WTC11 (cell line): Measurements from ENCODE around the gene PPP1R26. TPM values are rescaled to one million over a fixed set of nuclear protein-coding genes. Genes with fewer than 3 reads are reported as not detected.

Experiments used
- ATAC-seq: fragments of 200-7000 bp; cut with Tn5 transposase; 2 replicates; pipeline ENCODE4 v1.10.0; 2021; ENCODE audit warnings: mild to moderate bottlenecking, moderate library complexity
- CTCF ChIA-PET: fragments of 300-600 bp; sonication (Branson Sonifier 250); formaldehyde crosslinking; loops from one replicate; lab custom pipeline; 2021; ENCODE audit warnings: antibody characterized with exemption; lab: Charles Lee
- POLR2A ChIA-PET: fragments of 350-600 bp; sonication (Branson Sonifier 250); formaldehyde crosslinking; loops from one replicate; lab custom pipeline; 2021; ENCODE audit warnings: antibody characterized with exemption; lab: Charles Lee
- DNase-seq: peaks from one replicate; pipeline ENCODE4 v3.0.0; 2021; ENCODE audit warnings: low spot score
- H3K27ac Mint-ChIP-seq: 2 replicates; pipeline ENCODE4 v1.8.0; 2021; ENCODE audit warnings: mixed read lengths
- H3K27me3 Mint-ChIP-seq: 2 replicates; pipeline ENCODE4 v1.8.0; 2021; ENCODE audit warnings: low read depth, mild to moderate bottlenecking, moderate library complexity, mixed read lengths
- H3K36me3 Mint-ChIP-seq: 2 replicates; pipeline ENCODE4 v1.8.0; 2021; ENCODE audit warnings: mixed read lengths
- H3K4me1 Mint-ChIP-seq: 2 replicates; pipeline ENCODE4 v1.8.0; 2022; ENCODE audit warnings: mixed read lengths
- H3K4me3 Mint-ChIP-seq: 2 replicates; pipeline ENCODE4 v1.8.0; 2021; ENCODE audit warnings: mild to moderate bottlenecking, moderate library complexity, mixed read lengths
- H3K9me3 Mint-ChIP-seq: 2 replicates; pipeline ENCODE4 v1.8.0; 2021; ENCODE audit warnings: mixed read lengths
- CBFB ChIP-seq: sonication (generic); formaldehyde crosslinking; IDR thresholded peaks from 2 replicates; pipeline ENCODE4 v1.8.1; 2022; ENCODE audit warnings: mild to moderate bottlenecking, low read depth, missing genetic modification reagents
- CREB1 ChIP-seq: sonication (generic); formaldehyde crosslinking; IDR thresholded peaks from 2 replicates; pipeline ENCODE4 v1.8.0; 2023; ENCODE audit warnings: mild to moderate bottlenecking, missing genetic modification reagents
- ELF4 ChIP-seq: sonication (generic); formaldehyde crosslinking; IDR thresholded peaks from 2 replicates; pipeline ENCODE4 v1.8.1; 2022; ENCODE audit warnings: low read depth, mild to moderate bottlenecking, moderate library complexity, missing genetic modification reagents
- FOXJ3 ChIP-seq: sonication (generic); formaldehyde crosslinking; IDR thresholded peaks from 2 replicates; pipeline ENCODE4 v1.9.0; 2021; ENCODE audit warnings: missing genetic modification reagents, mild to moderate bottlenecking, borderline replicate concordance
- GABPB1 ChIP-seq: sonication (generic); formaldehyde crosslinking; IDR thresholded peaks from 2 replicates; pipeline ENCODE4 v1.8.1; 2023; ENCODE audit warnings: mild to moderate bottlenecking, missing genetic modification reagents
- GRHL2 ChIP-seq: fragments of 250-450 bp; sonication (Bioruptor Pico); IDR thresholded peaks from 2 replicates; pipeline ENCODE4 v1.8.0; 2022; ENCODE audit warnings: mild to moderate bottlenecking, moderate library complexity; ENCODE audit not compliant: insufficient replicate concordance, severe bottlenecking
- NFYB ChIP-seq: sonication (generic); formaldehyde crosslinking; conservative IDR thresholded peaks from 2 replicates; pipeline ENCODE4 v1.8.0; 2022; ENCODE audit warnings: low read depth, missing genetic modification reagents
- NR1H2 ChIP-seq: sonication (generic); formaldehyde crosslinking; IDR thresholded peaks from 2 replicates; pipeline ENCODE4 v1.9.0; 2021; ENCODE audit warnings: mild to moderate bottlenecking, moderate library complexity, missing genetic modification reagents
- SMAD4 ChIP-seq: sonication (generic); formaldehyde crosslinking; IDR thresholded peaks from 2 replicates; pipeline ENCODE4 v1.8.0; 2022; ENCODE audit warnings: mild to moderate bottlenecking, missing genetic modification reagents
- SP1 ChIP-seq: sonication (generic); formaldehyde crosslinking; conservative IDR thresholded peaks from 2 replicates; pipeline ENCODE4 v1.8.1; 2022; ENCODE audit warnings: missing genetic modification reagents
- USF1 ChIP-seq: sonication (generic); formaldehyde crosslinking; IDR thresholded peaks from 2 replicates; pipeline ENCODE4 v1.8.0; 2022; ENCODE audit warnings: mild to moderate bottlenecking, missing genetic modification reagents
- ZBTB21 ChIP-seq: sonication (generic); formaldehyde crosslinking; IDR thresholded peaks from 2 replicates; pipeline ENCODE4 v1.8.1; 2023; ENCODE audit warnings: mild to moderate bottlenecking, missing genetic modification reagents, borderline replicate concordance
- ZNF121 ChIP-seq: sonication (generic); formaldehyde crosslinking; IDR thresholded peaks from 2 replicates; pipeline ENCODE4 v1.8.0; 2023; ENCODE audit warnings: missing genetic modification reagents
- ZNF317 ChIP-seq: sonication (generic); formaldehyde crosslinking; IDR thresholded peaks from 2 replicates; pipeline ENCODE4 v1.8.1; 2023; ENCODE audit warnings: low read depth, mild to moderate bottlenecking, moderate library complexity, missing genetic modification reagents, borderline replicate concordance
- ZNF396 ChIP-seq: fragments of 250-450 bp; sonication (Bioruptor Pico); IDR thresholded peaks from 2 replicates; pipeline ENCODE4 v1.8.0; 2021; ENCODE audit warnings: mild to moderate bottlenecking, moderate library complexity, borderline replicate concordance
- ZNF512 ChIP-seq: sonication (generic); formaldehyde crosslinking; IDR thresholded peaks from 2 replicates; pipeline ENCODE4 v1.8.1; 2022; ENCODE audit warnings: missing genetic modification reagents, borderline replicate concordance
- total RNA-seq: library from RNA; stranded (reverse); gene quantifications from 3 replicates; pipeline ENCODE4 v1.2.3, GENCODE V29; 2021
- TF ChIP-seq, protein P1 (sequence below): sonication (generic); formaldehyde crosslinking; IDR thresholded peaks from 2 replicates; pipeline ENCODE4 v1.8.1; 2023; ENCODE audit warnings: mild to moderate bottlenecking, missing genetic modification reagents, moderate library complexity
- TF ChIP-seq, protein P2 (sequence below): fragments of 250-450 bp; sonication (Bioruptor Pico); IDR thresholded peaks from 2 replicates; pipeline ENCODE4 v1.8.0; 2021; ENCODE audit warnings: mild to moderate bottlenecking
- TF ChIP-seq, protein P3 (sequence below): sonication (generic); formaldehyde crosslinking; IDR thresholded peaks from 2 replicates; pipeline ENCODE4 v1.8.0; 2022; ENCODE audit warnings: mild to moderate bottlenecking, missing genetic modification reagents
- TF ChIP-seq, protein P4 (sequence below): fragments of 200-600 bp; IDR thresholded peaks from 2 replicates; pipeline ENCODE4 v1.8.0; 2022; ENCODE audit warnings: antibody characterized with exemption

Gene PPP1R26
- total RNA-seq, 1 experiment from 2014 or later, result 44.4 TPM

GRCh38 chr9:135507104-135508035, 27.8 kb downstream of the PPP1R26 start:
- no peak for TF ChIP-seq GRHL2 (CRISPR knock-in tag)
- TF ChIP-seq ZNF317 (CRISPR knock-in tag), result no peak
- no peak for TF ChIP-seq SMAD4 (CRISPR knock-in tag)
- TF ChIP-seq, protein P1, sequence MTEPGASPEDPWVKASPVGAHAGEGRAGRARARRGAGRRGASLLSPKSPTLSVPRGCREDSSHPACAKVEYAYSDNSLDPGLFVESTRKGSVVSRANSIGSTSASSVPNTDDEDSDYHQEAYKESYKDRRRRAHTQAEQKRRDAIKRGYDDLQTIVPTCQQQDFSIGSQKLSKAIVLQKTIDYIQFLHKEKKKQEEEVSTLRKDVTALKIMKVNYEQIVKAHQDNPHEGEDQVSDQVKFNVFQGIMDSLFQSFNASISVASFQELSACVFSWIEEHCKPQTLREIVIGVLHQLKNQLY (CRISPR knock-in tag), result no peak
- TF ChIP-seq CBFB (CRISPR knock-in tag), result no peak
- TF ChIP-seq ZNF396 (CRISPR knock-in tag), result no peak
- no peak for TF ChIP-seq GABPB1
- TF ChIP-seq, protein P2, sequence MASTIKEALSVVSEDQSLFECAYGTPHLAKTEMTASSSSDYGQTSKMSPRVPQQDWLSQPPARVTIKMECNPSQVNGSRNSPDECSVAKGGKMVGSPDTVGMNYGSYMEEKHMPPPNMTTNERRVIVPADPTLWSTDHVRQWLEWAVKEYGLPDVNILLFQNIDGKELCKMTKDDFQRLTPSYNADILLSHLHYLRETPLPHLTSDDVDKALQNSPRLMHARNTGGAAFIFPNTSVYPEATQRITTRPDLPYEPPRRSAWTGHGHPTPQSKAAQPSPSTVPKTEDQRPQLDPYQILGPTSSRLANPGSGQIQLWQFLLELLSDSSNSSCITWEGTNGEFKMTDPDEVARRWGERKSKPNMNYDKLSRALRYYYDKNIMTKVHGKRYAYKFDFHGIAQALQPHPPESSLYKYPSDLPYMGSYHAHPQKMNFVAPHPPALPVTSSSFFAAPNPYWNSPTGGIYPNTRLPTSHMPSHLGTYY (CRISPR knock-in tag), result no peak
- no peak for TF ChIP-seq ZBTB21 (CRISPR knock-in tag)
- TF ChIP-seq, protein P3, sequence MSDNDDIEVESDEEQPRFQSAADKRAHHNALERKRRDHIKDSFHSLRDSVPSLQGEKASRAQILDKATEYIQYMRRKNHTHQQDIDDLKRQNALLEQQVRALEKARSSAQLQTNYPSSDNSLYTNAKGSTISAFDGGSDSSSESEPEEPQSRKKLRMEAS (CRISPR knock-in tag), result no peak
- POLR2A ChIA-PET, result interaction anchor here (0.5 kb wide), 2 partner anchors 91 to 432 kb away, joined by 4 to 7 read pairs; no protein-coding TSS in a partner anchor
- CTCF ChIA-PET, result interaction anchor here (1.0 to 3.7 kb wide), 2 partner anchors 18 to 96 kb away, joined by 3 to 42 read pairs; no protein-coding TSS in a partner anchor
- no peak overlapping the region for H3K4me3 Mint-ChIP-seq
- ATAC-seq (no peak), DNase-seq (peak; percentile 7)
- H3K36me3 Mint-ChIP-seq, result peaks cover 16% of the 10 kb centered on the region
- no peaks in the 10 kb centered on the region for H3K4me1 Mint-ChIP-seq
- H3K27ac Mint-ChIP-seq, result no peak overlapping the region; the same call in 1 of the 2 replicates
- H3K9me3 Mint-ChIP-seq, result no peaks in the 10 kb centered on the region; the same call in 1 of the 2 replicates
- no peaks in the 10 kb centered on the region for H3K27me3 Mint-ChIP-seq

DNA sequence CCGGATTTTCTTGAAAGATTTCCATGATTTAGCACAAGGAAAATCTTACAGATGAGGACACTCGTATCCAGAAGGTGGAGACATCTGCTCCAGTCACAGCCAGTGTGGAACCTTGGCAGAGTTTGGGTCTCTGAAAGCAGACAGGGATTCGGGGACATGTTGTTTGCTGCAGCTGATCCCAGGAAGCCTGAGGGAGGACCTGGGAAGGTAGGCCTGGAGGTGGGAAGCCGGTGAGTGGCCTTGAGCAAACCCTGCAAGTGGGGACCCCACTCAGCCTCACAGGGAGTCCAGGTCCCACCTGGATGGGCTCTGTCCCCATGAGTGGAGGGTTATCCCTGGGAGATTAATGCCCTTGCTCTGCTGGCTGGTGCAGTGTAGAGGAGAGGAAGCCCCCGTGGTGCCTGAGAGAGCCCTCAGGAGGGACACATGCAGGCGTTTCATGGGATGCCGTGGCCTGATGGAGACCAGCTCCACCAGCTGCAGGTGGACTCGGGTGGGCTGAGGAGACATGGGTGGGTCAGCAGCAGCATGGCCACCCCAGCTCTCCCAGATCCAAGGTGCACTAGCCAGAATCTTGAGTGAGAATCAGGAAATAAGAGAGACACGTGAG, 28.7 kb downstream of the PPP1R26 start:
- Mint-ChIP-seq H3K27ac (no peak overlapping the region), H3K4me3 (no peak overlapping the region), H3K9me3 (no peaks in the 10 kb centered on the region; the same call in 1 of the 2 replicates), H3K27me3 (no peaks in the 10 kb centered on the region), H3K4me1 (no peaks in the 10 kb centered on the region), H3K36me3 (peaks cover 13% of the 10 kb centered on the region)
- ChIA-PET CTCF (no interaction called here), POLR2A (no interaction called here)
- DNase-seq (peak; percentile 4), ATAC-seq (no peak)
- TF ChIP-seq USF1 (no peak), ELF4 (CRISPR knock-in tag) (no peak), NR1H2 (CRISPR knock-in tag) (no peak), FOXJ3 (CRISPR knock-in tag) (no peak), SP1 (CRISPR knock-in tag) (no peak), ZNF121 (no peak), ZNF512 (CRISPR knock-in tag) (no peak), NFYB (CRISPR knock-in tag) (no peak), CREB1 (no peak)
- TF ChIP-seq, protein P4, sequence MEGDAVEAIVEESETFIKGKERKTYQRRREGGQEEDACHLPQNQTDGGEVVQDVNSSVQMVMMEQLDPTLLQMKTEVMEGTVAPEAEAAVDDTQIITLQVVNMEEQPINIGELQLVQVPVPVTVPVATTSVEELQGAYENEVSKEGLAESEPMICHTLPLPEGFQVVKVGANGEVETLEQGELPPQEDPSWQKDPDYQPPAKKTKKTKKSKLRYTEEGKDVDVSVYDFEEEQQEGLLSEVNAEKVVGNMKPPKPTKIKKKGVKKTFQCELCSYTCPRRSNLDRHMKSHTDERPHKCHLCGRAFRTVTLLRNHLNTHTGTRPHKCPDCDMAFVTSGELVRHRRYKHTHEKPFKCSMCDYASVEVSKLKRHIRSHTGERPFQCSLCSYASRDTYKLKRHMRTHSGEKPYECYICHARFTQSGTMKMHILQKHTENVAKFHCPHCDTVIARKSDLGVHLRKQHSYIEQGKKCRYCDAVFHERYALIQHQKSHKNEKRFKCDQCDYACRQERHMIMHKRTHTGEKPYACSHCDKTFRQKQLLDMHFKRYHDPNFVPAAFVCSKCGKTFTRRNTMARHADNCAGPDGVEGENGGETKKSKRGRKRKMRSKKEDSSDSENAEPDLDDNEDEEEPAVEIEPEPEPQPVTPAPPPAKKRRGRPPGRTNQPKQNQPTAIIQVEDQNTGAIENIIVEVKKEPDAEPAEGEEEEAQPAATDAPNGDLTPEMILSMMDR, result no peak
